Tibial artery (tissue), 4 donors: ENCODE measurements around the gene A2M.
"Not testable (repeated sequence)": the region's sequence is repeated elsewhere in the genome, so short reads cannot be mapped to it uniquely, and the experiment has no call there.

Experiments used
- DNase-seq, 2 donors: peaks; one replicate each; pipeline ENCODE4 v3.0.0-alpha.2; 2019
- H3K27ac ChIP-seq, 2 donors: fragments of 200-600 bp; sonication (generic) in 1 of 2; 1 replicate in 1 of 2; 2 replicates in 1 of 2; pipeline ENCODE4 v1.5.1; 2018 to 2019; ENCODE audit warnings: mild to moderate bottlenecking in 1 of 2
- H3K27me3 ChIP-seq, 2 donors: fragments of 200-600 bp; sonication (generic) in 1 of 2; one replicate each; pipeline versions ENCODE4 v1.5.1 to v1.6.0; 2016 to 2019
- H3K36me3 ChIP-seq, 3 donors: fragments of 200-600 bp; sonication (generic) in 2 of 3; one replicate each; pipeline ENCODE4 v1.5.1; 2016 to 2019; ENCODE audit warnings: mild to moderate bottlenecking in 2 of 3
- H3K4me1 ChIP-seq, 4 donors: fragments of 200-600 bp; sonication (generic) in 2 of 4; 1 replicate in 3 of 4; 2 replicates in 1 of 4; pipeline ENCODE4 v1.5.1; 2016 to 2019
- H3K4me3 ChIP-seq, 2 donors: fragments of 200-600 bp; sonication (generic) in 1 of 2; 1 replicate in 1 of 2; 2 replicates in 1 of 2; pipeline ENCODE4 v1.5.1; 2018 to 2019; ENCODE audit warnings: mild to moderate bottlenecking in 2 of 2
- H3K9me3 ChIP-seq, 3 donors: fragments of 200-600 bp; sonication (generic) in 1 of 3; one replicate each; pipeline ENCODE4 v1.5.1; 2016 to 2019
- intact Hi-C: fragments of 100-400 bp; cut with DNase I; formaldehyde crosslinking; loops from one replicate; pipeline ENCODE4 v1.15.0; 2023; ENCODE audit warnings: low total_unique reads
- TF ChIP-seq, protein P1 (sequence below), 2 experiments: fragments of 200-600 bp in 1 of 2; fragments of 450-650 bp in 1 of 2; IDR thresholded peaks; one replicate each; pipeline ENCODE4 v1.5.1; 2017 to 2019; ENCODE audit warnings: antibody characterized with exemption in 2 of 2, mild to moderate bottlenecking in 1 of 2, moderate library complexity in 1 of 2

Gene A2M

GRCh38 chr12:9147461-9147860 is 31.7 kb upstream of the A2M start:
- no peak for DNase-seq
- H3K36me3 ChIP-seq: no peaks in the 10 kb centered on the region
- TF ChIP-seq, protein P1, sequence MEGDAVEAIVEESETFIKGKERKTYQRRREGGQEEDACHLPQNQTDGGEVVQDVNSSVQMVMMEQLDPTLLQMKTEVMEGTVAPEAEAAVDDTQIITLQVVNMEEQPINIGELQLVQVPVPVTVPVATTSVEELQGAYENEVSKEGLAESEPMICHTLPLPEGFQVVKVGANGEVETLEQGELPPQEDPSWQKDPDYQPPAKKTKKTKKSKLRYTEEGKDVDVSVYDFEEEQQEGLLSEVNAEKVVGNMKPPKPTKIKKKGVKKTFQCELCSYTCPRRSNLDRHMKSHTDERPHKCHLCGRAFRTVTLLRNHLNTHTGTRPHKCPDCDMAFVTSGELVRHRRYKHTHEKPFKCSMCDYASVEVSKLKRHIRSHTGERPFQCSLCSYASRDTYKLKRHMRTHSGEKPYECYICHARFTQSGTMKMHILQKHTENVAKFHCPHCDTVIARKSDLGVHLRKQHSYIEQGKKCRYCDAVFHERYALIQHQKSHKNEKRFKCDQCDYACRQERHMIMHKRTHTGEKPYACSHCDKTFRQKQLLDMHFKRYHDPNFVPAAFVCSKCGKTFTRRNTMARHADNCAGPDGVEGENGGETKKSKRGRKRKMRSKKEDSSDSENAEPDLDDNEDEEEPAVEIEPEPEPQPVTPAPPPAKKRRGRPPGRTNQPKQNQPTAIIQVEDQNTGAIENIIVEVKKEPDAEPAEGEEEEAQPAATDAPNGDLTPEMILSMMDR (IDR thresholded peaks at IDR 0.05): no peak
- no peaks in the 10 kb centered on the region for H3K4me1 ChIP-seq
- H3K27ac ChIP-seq: no peak overlapping the region
- no peak overlapping the region for H3K4me3 ChIP-seq
- H3K27me3 ChIP-seq: no peaks in the 10 kb centered on the region
- H3K9me3 ChIP-seq: peaks cover 0 to 9% (median 4%) of the 10 kb centered on the region in 3 donors
- intact Hi-C loops: no loop called here

- no peak overlapping the region for H3K27ac ChIP-seq
- TF ChIP-seq, protein P1 (IDR thresholded peaks at IDR 0.05): no peak
- intact Hi-C loops: no loop called here
- H3K4me3 ChIP-seq: no peak overlapping the region
- DNase-seq: no peak
- no peaks in the 10 kb centered on the region for H3K4me1 ChIP-seq
- no peaks in the 10 kb centered on the region for H3K36me3 ChIP-seq
- peaks cover 0 to 9% (median 4%) of the 10 kb centered on the region in 3 donors for H3K9me3 ChIP-seq
- no peaks in the 10 kb centered on the region for H3K27me3 ChIP-seq
Measured at GRCh38 chr12:9144730-9145106, 29.0 kb upstream of the A2M start.

GRCh38 chr12:9143929-9144729 is 28.4 kb upstream of the A2M start:
- Histone ChIP-seq H3K4me3 (no peak overlapping the region), H3K4me1 (no peaks in the 10 kb centered on the region), H3K27me3 (no peaks in the 10 kb centered on the region), H3K9me3 (peaks cover 0 to 9% (median 4%) of the 10 kb centered on the region in 3 donors), H3K27ac (no peak overlapping the region), H3K36me3 (no peaks in the 10 kb centered on the region)
- DNase-seq: no peak
- TF ChIP-seq, protein P1 (IDR thresholded peaks at IDR 0.05): no peak
- intact Hi-C loops: no loop called here

- no peaks in the 10 kb centered on the region for H3K27me3 ChIP-seq
- no peaks in the 10 kb centered on the region for H3K4me1 ChIP-seq
- TF ChIP-seq, protein P1 (IDR thresholded peaks at IDR 0.05): no peak
- H3K36me3 ChIP-seq: no peaks in the 10 kb centered on the region
- H3K9me3 ChIP-seq: peaks cover 0 to 9% (median 4%) of the 10 kb centered on the region in 3 donors
- no peak overlapping the region for H3K27ac ChIP-seq
- H3K4me3 ChIP-seq: no peak overlapping the region
- no peak for DNase-seq
- intact Hi-C loops: no loop called here
Measured at GRCh38 chr12:9143137-9143536, 27.4 kb upstream of the A2M start.

GRCh38 chr12:9139588-9140290 is 24.0 kb upstream of the A2M start:
- H3K27me3 ChIP-seq, DNase-seq, H3K27ac ChIP-seq, H3K4me1 ChIP-seq, H3K9me3 ChIP-seq, intact Hi-C loops, H3K4me3 ChIP-seq, H3K36me3 ChIP-seq: not testable (repeated sequence)

DNA sequence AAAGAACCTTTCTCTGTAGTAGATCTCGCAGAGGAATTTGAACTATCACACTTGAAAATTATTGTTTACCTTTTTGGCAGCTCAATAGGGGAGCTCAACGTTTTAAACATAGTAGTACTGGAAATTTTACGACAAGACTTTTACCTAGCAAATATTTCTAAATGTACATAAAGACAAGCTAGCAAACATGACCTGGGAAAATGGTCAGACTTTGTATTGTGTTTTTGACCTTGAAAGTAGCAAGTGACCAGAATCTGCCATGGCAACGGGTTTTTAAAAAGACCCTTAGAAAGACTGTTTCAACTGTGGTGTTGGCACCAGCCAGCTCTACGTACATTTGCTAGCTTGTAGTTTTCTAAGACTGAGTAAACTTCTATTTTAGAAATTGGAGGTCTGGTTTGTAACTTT is 20.2 kb upstream of the A2M start:
- TF ChIP-seq, protein P1 (IDR thresholded peaks at IDR 0.05): no peak
- Histone ChIP-seq H3K27me3 (no peaks in the 10 kb centered on the region), H3K4me3 (no peak overlapping the region), H3K4me1 (no peaks in the 10 kb centered on the region), H3K27ac (no peak overlapping the region), H3K36me3 (no peaks in the 10 kb centered on the region), H3K9me3 (no peaks in the 10 kb centered on the region)
- intact Hi-C loops: no loop called here
- no peak for DNase-seq
